Liver (tissue), 9 donors: ENCODE measurements around the gene ERV3-1. TPM values are rescaled to one million over a fixed set of nuclear protein-coding genes. Genes with fewer than 3 reads are reported as not detected.

Source experiments
- DNase-seq: peaks from one replicate; pipeline ENCODE4 v3.0.0-alpha.2; 2017; ENCODE audit warnings: low spot score
- H3K27ac ChIP-seq, 2 donors: one replicate each; pipeline ENCODE4 v1.7.0; 2013; ENCODE audit warnings: inconsistent platforms in 2 of 2, low read length in 2 of 2, control low read depth in 1 of 2, low read depth in 1 of 2, mild to moderate bottlenecking in 1 of 2
- H3K27me3 ChIP-seq, 4 donors: one replicate each; pipeline versions ENCODE4 v1.6.1 to v1.7.0; 2013; ENCODE audit warnings: low read length in 3 of 4, inconsistent platforms in 1 of 4, mild to moderate bottlenecking in 1 of 4, moderate library complexity in 1 of 4; ENCODE audit not compliant: control insufficient read depth in 4 of 4, insufficient read depth in 4 of 4
- H3K36me3 ChIP-seq, 4 donors: one replicate each; pipeline versions ENCODE4 v1.6.1 to v1.7.0; 2013; ENCODE audit warnings: low read length in 3 of 4, mild to moderate bottlenecking in 3 of 4, low read depth in 1 of 4, moderate library complexity in 1 of 4; ENCODE audit not compliant: control insufficient read depth in 4 of 4, insufficient read depth in 3 of 4
- H3K4me1 ChIP-seq, 4 donors: one replicate each; pipeline versions ENCODE4 v1.6.1 to v1.7.0; 2013; ENCODE audit warnings: low read length in 3 of 4, mild to moderate bottlenecking in 3 of 4, moderate library complexity in 1 of 4; ENCODE audit not compliant: control insufficient read depth in 4 of 4, insufficient read depth in 4 of 4
- H3K4me3 ChIP-seq, 3 donors: one replicate each; pipeline versions ENCODE4 v1.6.1 to v1.7.0; 2013; ENCODE audit warnings: low read length in 3 of 3, control low read depth in 1 of 3, low read depth in 1 of 3, mild to moderate bottlenecking in 1 of 3
- H3K9ac ChIP-seq, 2 donors: one replicate each; pipeline ENCODE4 v1.7.0; 2013; ENCODE audit warnings: low read length in 2 of 2, mild to moderate bottlenecking in 2 of 2, moderate library complexity in 2 of 2, control low read depth in 1 of 2, low read depth in 1 of 2
- H3K9me3 ChIP-seq, 4 donors: one replicate each; pipeline versions ENCODE4 v1.6.1 to v1.7.0; 2013; ENCODE audit warnings: low read length in 3 of 4; ENCODE audit not compliant: control insufficient read depth in 4 of 4
- EGR1 ChIP-seq, 2 donors: IDR thresholded peaks; 2 replicates each; pipeline ENCODE4 v1.6.1; 2016 to 2018; ENCODE audit warnings: antibody characterized with exemption in 2 of 2, low read depth in 2 of 2
- FOXA1 ChIP-seq: IDR thresholded peaks from 2 replicates; pipeline ENCODE4 v1.6.1; 2016; ENCODE audit warnings: antibody characterized with exemption
- FOXA2 ChIP-seq: IDR thresholded peaks from 2 replicates; pipeline ENCODE4 v1.6.1; 2016; ENCODE audit warnings: antibody characterized with exemption
- GABPA ChIP-seq, 2 donors: IDR thresholded peaks in 1 of 2; conservative IDR thresholded peaks in 1 of 2; 2 replicates each; pipeline ENCODE4 v1.6.1; 2016; ENCODE audit warnings: antibody characterized with exemption in 2 of 2, mild to moderate bottlenecking in 1 of 2, moderate library complexity in 1 of 2
- HNF4A ChIP-seq, 2 donors: conservative IDR thresholded peaks; 2 replicates each; pipeline ENCODE4 v1.6.1; 2016; ENCODE audit warnings: antibody characterized with exemption in 2 of 2, mild to moderate bottlenecking in 2 of 2
- HNF4G ChIP-seq: IDR thresholded peaks from 2 replicates; pipeline ENCODE4 v1.6.1; 2016; ENCODE audit warnings: antibody characterized with exemption
- JUND ChIP-seq, 2 donors: IDR thresholded peaks; 2 replicates each; pipeline ENCODE4 v1.6.1; 2016; ENCODE audit warnings: antibody characterized with exemption in 2 of 2
- NR2F2 ChIP-seq: IDR thresholded peaks from 2 replicates; pipeline ENCODE4 v1.6.1; 2016; ENCODE audit warnings: antibody characterized with exemption
- RAD21 ChIP-seq, 2 donors: IDR thresholded peaks; 2 replicates each; pipeline ENCODE4 v1.6.1; 2016; ENCODE audit warnings: antibody characterized with exemption in 2 of 2, mild to moderate bottlenecking in 2 of 2
- RXRA ChIP-seq, 2 donors: IDR thresholded peaks; 2 replicates each; pipeline ENCODE4 v1.6.1; 2017 to 2018; ENCODE audit warnings: antibody characterized with exemption in 2 of 2, mild to moderate bottlenecking in 1 of 2
- SP1 ChIP-seq: IDR thresholded peaks from 2 replicates; pipeline ENCODE4 v1.6.1; 2018; ENCODE audit warnings: antibody characterized with exemption, mild to moderate bottlenecking
- TAF1 ChIP-seq: conservative IDR thresholded peaks from 2 replicates; pipeline ENCODE4 v1.6.1; 2016; ENCODE audit warnings: antibody characterized with exemption, mild to moderate bottlenecking
- YY1 ChIP-seq: IDR thresholded peaks from 2 replicates; pipeline ENCODE4 v1.6.1; 2016; ENCODE audit warnings: antibody characterized with exemption, mild to moderate bottlenecking
- WGBS: extraction: QIAGEN DNeasy Blood & Tissue Kit; methylation state at CpG from one replicate; pipeline ENCODE4 v1.1.7; 2013; 5-methylcytosine and 5-hydroxymethylcytosine counted together
- polyA plus RNA-seq, 2 donors: library from polyadenylated mRNA; stranded (reverse) in 1 of 2; unstranded in 1 of 2; fragments of 200-250 nt in 1 of 2; fragments of >200 nt in 1 of 2; fragmentation: Nextera tagmentation in 1 of 2; extraction: Ambion mirVana in 1 of 2; gene quantifications; one replicate each; pipeline versions ENCODE4 v1.2.1 to v1.2.3, GENCODE V29; 2013 to 2015
- total RNA-seq, 2 donors: library from RNA; depleted of rRNA; stranded (reverse); fragments of >200 nt; gene quantifications; one replicate each; pipeline ENCODE4 v1.2.3, GENCODE V29; 2014
- TF ChIP-seq, protein P1 (sequence below): IDR thresholded peaks from 2 replicates; pipeline ENCODE4 v1.6.1; 2016; ENCODE audit warnings: antibody characterized with exemption
- TF ChIP-seq, protein P2 (sequence below): IDR thresholded peaks from 2 replicates; pipeline ENCODE4 v1.6.1; 2016; ENCODE audit warnings: antibody characterized with exemption, mild to moderate bottlenecking
- TF ChIP-seq, protein P3 (sequence below): IDR thresholded peaks from 2 replicates; pipeline ENCODE4 v1.6.1; 2016; ENCODE audit warnings: antibody characterized with exemption
- TF ChIP-seq, protein P4 (sequence below): IDR thresholded peaks from 2 replicates; pipeline ENCODE4 v1.6.1; 2016; ENCODE audit warnings: antibody characterized with exemption
- donor health status: healthy.
- donor health status: healthy.
- donor health status: healthy.
- donor health status: healthy.
- donor health status: healthy.

ERV3-1 gene
- total and polyA plus RNA-seq, 4 donors, result 1.7 to 6.5 (median 4.6) TPM

DNA sequence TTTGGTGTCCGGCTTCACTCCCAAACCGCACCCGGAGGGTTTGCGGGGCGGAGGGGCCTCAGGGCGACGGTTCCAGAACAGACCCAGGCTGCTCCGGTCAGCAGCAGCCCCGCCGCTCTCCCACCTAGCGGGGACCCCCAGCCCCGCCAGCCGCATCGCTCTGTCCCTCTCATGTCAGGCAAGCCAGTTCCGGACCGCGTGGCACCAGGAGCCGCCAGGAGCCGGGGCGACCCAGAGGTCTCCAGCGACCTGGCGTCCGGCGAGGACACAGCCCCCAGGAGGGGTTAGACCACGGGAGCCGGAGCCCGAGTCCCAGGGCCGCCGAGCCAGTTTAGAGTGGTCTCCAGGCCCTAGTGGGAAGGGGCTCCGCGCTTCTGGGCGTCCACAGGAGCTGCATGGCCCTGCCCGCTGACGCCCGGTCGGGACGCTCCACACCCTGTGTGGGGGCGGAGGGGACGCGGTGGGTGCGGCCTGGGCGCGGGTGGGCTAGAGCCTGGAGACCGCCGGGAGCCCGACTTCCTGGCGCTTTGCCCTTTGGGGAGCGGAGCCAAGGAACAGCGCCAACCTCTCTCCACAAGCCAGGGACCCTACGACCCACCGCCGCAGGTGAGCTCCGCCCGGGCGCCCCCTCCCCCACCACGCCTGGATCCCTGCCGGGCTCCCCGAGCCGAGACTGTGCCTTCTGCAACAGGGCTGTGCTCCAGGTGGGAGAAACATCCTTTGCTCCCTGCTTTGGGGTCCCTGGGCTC, 59.1 kb downstream of the ERV3-1 start:
- Histone ChIP-seq H3K36me3 (no peaks in the 10 kb centered on the region), H3K4me3 (peak overlapping the region in 2 of 3 donors; percentile 14 to 61), H3K4me1 (peaks cover 7 to 10% (median 9%) of the 10 kb centered on the region in 4 donors), H3K27me3 (no peaks in the 10 kb centered on the region), H3K9me3 (peaks cover 0 to 5% (median 0%) of the 10 kb centered on the region in 4 donors), H3K27ac (no peak overlapping the region), H3K9ac (no peak overlapping the region)
- peak; percentile 72 for DNase-seq
- TF ChIP-seq NR2F2, result no peak
- TF ChIP-seq FOXA2, result no peak
- TF ChIP-seq, protein P1, sequence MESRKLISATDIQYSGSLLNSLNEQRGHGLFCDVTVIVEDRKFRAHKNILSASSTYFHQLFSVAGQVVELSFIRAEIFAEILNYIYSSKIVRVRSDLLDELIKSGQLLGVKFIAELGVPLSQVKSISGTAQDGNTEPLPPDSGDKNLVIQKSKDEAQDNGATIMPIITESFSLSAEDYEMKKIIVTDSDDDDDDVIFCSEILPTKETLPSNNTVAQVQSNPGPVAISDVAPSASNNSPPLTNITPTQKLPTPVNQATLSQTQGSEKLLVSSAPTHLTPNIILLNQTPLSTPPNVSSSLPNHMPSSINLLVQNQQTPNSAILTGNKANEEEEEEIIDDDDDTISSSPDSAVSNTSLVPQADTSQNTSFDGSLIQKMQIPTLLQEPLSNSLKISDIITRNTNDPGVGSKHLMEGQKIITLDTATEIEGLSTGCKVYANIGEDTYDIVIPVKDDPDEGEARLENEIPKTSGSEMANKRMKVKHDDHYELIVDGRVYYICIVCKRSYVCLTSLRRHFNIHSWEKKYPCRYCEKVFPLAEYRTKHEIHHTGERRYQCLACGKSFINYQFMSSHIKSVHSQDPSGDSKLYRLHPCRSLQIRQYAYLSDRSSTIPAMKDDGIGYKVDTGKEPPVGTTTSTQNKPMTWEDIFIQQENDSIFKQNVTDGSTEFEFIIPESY, result no peak
- TF ChIP-seq, protein P2, sequence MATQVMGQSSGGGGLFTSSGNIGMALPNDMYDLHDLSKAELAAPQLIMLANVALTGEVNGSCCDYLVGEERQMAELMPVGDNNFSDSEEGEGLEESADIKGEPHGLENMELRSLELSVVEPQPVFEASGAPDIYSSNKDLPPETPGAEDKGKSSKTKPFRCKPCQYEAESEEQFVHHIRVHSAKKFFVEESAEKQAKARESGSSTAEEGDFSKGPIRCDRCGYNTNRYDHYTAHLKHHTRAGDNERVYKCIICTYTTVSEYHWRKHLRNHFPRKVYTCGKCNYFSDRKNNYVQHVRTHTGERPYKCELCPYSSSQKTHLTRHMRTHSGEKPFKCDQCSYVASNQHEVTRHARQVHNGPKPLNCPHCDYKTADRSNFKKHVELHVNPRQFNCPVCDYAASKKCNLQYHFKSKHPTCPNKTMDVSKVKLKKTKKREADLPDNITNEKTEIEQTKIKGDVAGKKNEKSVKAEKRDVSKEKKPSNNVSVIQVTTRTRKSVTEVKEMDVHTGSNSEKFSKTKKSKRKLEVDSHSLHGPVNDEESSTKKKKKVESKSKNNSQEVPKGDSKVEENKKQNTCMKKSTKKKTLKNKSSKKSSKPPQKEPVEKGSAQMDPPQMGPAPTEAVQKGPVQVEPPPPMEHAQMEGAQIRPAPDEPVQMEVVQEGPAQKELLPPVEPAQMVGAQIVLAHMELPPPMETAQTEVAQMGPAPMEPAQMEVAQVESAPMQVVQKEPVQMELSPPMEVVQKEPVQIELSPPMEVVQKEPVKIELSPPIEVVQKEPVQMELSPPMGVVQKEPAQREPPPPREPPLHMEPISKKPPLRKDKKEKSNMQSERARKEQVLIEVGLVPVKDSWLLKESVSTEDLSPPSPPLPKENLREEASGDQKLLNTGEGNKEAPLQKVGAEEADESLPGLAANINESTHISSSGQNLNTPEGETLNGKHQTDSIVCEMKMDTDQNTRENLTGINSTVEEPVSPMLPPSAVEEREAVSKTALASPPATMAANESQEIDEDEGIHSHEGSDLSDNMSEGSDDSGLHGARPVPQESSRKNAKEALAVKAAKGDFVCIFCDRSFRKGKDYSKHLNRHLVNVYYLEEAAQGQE, result no peak
- TF ChIP-seq RAD21 (IDR thresholded peaks at IDR 0.05), result no peak
- no peak for TF ChIP-seq JUND (IDR thresholded peaks at IDR 0.05)
- TF ChIP-seq FOXA1, result no peak
- no peak for TF ChIP-seq HNF4G
- WGBS, result 4% methylated on average over 59 of the region's 59 CpGs

DNA sequence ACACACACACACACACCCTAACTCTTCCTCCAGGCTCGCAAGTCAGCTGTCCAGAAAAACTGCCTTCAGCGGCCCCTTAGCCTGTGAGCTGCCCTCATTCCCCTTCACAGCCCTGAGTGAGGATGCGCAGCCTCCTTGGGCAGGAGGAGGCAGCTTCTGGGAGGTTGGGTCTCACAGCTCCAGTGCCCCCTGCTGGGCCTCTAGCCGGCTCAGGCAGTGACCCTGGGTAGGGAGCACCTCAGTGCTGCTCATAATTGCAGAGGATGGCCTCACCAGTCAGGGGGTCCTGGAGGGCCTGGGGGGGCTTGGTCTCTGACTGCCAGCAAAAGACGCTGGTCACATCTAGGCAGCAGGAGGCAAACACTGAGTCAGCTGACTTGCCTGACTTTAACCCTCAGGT, 59.7 kb downstream of the ERV3-1 start:
- Histone ChIP-seq H3K4me3 (no peak overlapping the region), H3K9me3 (peaks cover 0 to 5% (median 0%) of the 10 kb centered on the region in 4 donors), H3K4me1 (peaks cover 7 to 10% (median 9%) of the 10 kb centered on the region in 4 donors), H3K36me3 (no peaks in the 10 kb centered on the region), H3K27ac (no peak overlapping the region), H3K9ac (no peak overlapping the region), H3K27me3 (no peaks in the 10 kb centered on the region)
- TF ChIP-seq FOXA1 (no peak), YY1 (no peak), EGR1 (IDR thresholded peaks at IDR 0.05; ENCODE audit: low read depth in 2 of 2) (no peak), JUND (IDR thresholded peaks at IDR 0.05) (no peak), RXRA (IDR thresholded peaks at IDR 0.05) (no peak), HNF4A (conservative IDR thresholded peaks at IDR 0.05) (no peak), GABPA (IDR thresholded peaks at IDR 0.05 in 1 of 2, conservative IDR thresholded peaks at IDR 0.05 in 1 of 2) (no peak), HNF4G (no peak), TAF1 (no peak), NR2F2 (no peak), SP1 (no peak)
- TF ChIP-seq, protein P3, sequence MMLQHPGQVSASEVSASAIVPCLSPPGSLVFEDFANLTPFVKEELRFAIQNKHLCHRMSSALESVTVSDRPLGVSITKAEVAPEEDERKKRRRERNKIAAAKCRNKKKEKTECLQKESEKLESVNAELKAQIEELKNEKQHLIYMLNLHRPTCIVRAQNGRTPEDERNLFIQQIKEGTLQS, result no peak
- TF ChIP-seq, protein P1, result no peak
- TF ChIP-seq, protein P2, result no peak
- TF ChIP-seq, protein P4, sequence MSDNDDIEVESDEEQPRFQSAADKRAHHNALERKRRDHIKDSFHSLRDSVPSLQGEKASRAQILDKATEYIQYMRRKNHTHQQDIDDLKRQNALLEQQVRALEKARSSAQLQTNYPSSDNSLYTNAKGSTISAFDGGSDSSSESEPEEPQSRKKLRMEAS, result no peak
- WGBS, result 54% methylated on average over 5 of the region's 5 CpGs
- peak; percentile 77 for DNase-seq
